HCT116 (cell line): Measurements from ENCODE around the gene MRPL44. TPM values are rescaled to one million over a fixed set of nuclear protein-coding genes. Genes with fewer than 3 reads are reported as not detected.

ENCODE experiments used
- ATAC-seq: fragments of 200-7000 bp; cut with Tn5 transposase; 2 replicates; pipeline ENCODE4 v1.9.1; 2020; ENCODE audit warnings: mild to moderate bottlenecking, moderate library complexity
- BruUV-seq: library from RNA; stranded (reverse); fragments of 400-500 nt; replicated peaks from 2 replicates; lab custom pipeline; 2021; lab: Mats Ljungman, UMichigan
- CTCF ChIA-PET: fragments of 300-600 bp; sonication (Branson Sonifier 250); formaldehyde crosslinking; loops from one replicate; lab custom pipeline; 2021; ENCODE audit warnings: antibody characterized with exemption; lab: Charles Lee
- POLR2A ChIA-PET: fragments of 300-600, 350-600 bp; sonication (Branson Sonifier 250); formaldehyde crosslinking; loops from one replicate; lab custom pipeline; 2021; ENCODE audit warnings: antibody characterized with exemption; lab: Charles Lee
- RAD21 ChIA-PET, 2 experiments: fragments of 300-600 bp; sonication (Branson Sonifier 250); formaldehyde crosslinking; loops; one replicate each; lab custom pipeline; 2023; ENCODE audit warnings: low total read pairs in 2 of 2; ENCODE audit not compliant: uncharacterized antibody in 2 of 2, unreplicated experiment in 2 of 2, low non-redundant PET in 1 of 2; lab: Charles Lee
- DNase-seq: peaks from one replicate; pipeline ENCODE4 v3.0.0-alpha.2; 2010; ENCODE audit warnings: low read depth, low spot score
- H2AFZ ChIP-seq: fragments of 200-600 bp; shearing (Covaris generic), sonication (generic); 2 replicates; pipeline ENCODE4 v1.6.1; 2017; ENCODE audit warnings: low read depth, mixed run types, mixed read lengths, antibody characterized with exemption, low read length; ENCODE audit not compliant: poor library complexity, severe bottlenecking
- H3K27ac ChIP-seq: 2 replicates; pipeline ENCODE4 v1.5.1; 2012; ENCODE audit warnings: low read depth, low read length
- H3K27me3 ChIP-seq: fragments of 200-600 bp; sonication (generic); 2 replicates; pipeline ENCODE4 v1.6.1; 2016; ENCODE audit warnings: mixed run types, low read length, mixed read lengths; ENCODE audit not compliant: insufficient read depth
- H3K36me3 ChIP-seq, 2 experiments: fragments of 200-500 bp in 1 of 2; fragments of 200-600 bp in 1 of 2; sonication (Bioruptor generic) in 1 of 2; sonication (generic) in 1 of 2; 2 replicates each; pipeline versions ENCODE4 v1.5.1 to v1.6.1; 2014 to 2016; ENCODE audit warnings: low read length in 2 of 2, inconsistent platforms in 1 of 2, mixed read lengths in 1 of 2, mixed run types in 1 of 2; ENCODE audit not compliant: insufficient read depth in 2 of 2, control insufficient read depth in 1 of 2
- H3K4me1 ChIP-seq, 2 experiments: fragments of 200-600 bp in 1 of 2; sonication (generic) in 1 of 2; 2 replicates each; pipeline versions ENCODE4 v1.5.1 to v1.6.1; 2012 to 2017; ENCODE audit warnings: low read length in 2 of 2, inconsistent platforms in 1 of 2, mild to moderate bottlenecking in 1 of 2, mixed read lengths in 1 of 2, mixed run types in 1 of 2, moderate library complexity in 1 of 2; ENCODE audit not compliant: insufficient read depth in 2 of 2, control insufficient read depth in 1 of 2
- H3K4me2 ChIP-seq: fragments of 200-600 bp; sonication (generic); 2 replicates; pipeline ENCODE4 v1.6.1; 2017; ENCODE audit warnings: mixed run types, low read length, mixed read lengths
- H3K4me3 ChIP-seq, 2 experiments: fragments of 200-600 bp in 1 of 2; sonication (generic) in 1 of 2; replicated peaks in 1 of 2; 2 replicates each; pipeline ENCODE4 v1.5.1; 2011 to 2016; ENCODE audit warnings: low read length in 2 of 2, control low read depth in 1 of 2, low read depth in 1 of 2, mild to moderate bottlenecking in 1 of 2, mixed read lengths in 1 of 2, mixed run types in 1 of 2
- H3K79me2 ChIP-seq: fragments of 200-600 bp; sonication (generic); 2 replicates; pipeline ENCODE4 v1.6.1; 2017; ENCODE audit warnings: mild to moderate bottlenecking, mixed run types, low read length, moderate library complexity, mixed read lengths; ENCODE audit not compliant: insufficient read depth
- H3K9ac ChIP-seq: fragments of 200-600 bp; sonication (generic); 2 replicates; pipeline ENCODE4 v1.6.1; 2016; ENCODE audit warnings: low read length, mixed read lengths
- H3K9me2 ChIP-seq: fragments of 200-600 bp; sonication (generic), shearing (Covaris generic); 2 replicates; pipeline ENCODE4 v1.6.1; 2017; ENCODE audit warnings: mixed run types, mild to moderate bottlenecking, moderate library complexity; ENCODE audit not compliant: insufficient read depth
- H3K9me3 ChIP-seq, 2 experiments: fragments of 200-500 bp in 1 of 2; fragments of 200-600 bp in 1 of 2; sonication (Bioruptor generic) in 1 of 2; sonication (generic) in 1 of 2; 2 replicates each; pipeline ENCODE4 v1.6.1; 2014 to 2017; ENCODE audit warnings: low read length in 2 of 2, mixed read lengths in 2 of 2, inconsistent platforms in 1 of 2, low read depth in 1 of 2, mild to moderate bottlenecking in 1 of 2, mixed run types in 1 of 2, moderate library complexity in 1 of 2; ENCODE audit not compliant: control insufficient read depth in 1 of 2, insufficient read depth in 1 of 2
- H4K20me1 ChIP-seq: fragments of 200-600 bp; sonication (generic), shearing (Covaris generic); 2 replicates; pipeline ENCODE4 v1.6.1; 2017; ENCODE audit warnings: mixed run types, mild to moderate bottlenecking, moderate library complexity; ENCODE audit not compliant: insufficient read depth
- CBX3 ChIP-seq: IDR thresholded peaks from 2 replicates; pipeline ENCODE4 v1.6.1; 2012; ENCODE audit warnings: low read depth
- CEBPB ChIP-seq: IDR thresholded peaks from 2 replicates; pipeline ENCODE4 v1.6.1; 2012; ENCODE audit warnings: low read depth
- CTCF ChIP-seq, 3 experiments: fragments of 200-600 bp in 1 of 3; sonication (generic) in 1 of 3; IDR thresholded peaks in 2 of 3; conservative IDR thresholded peaks in 1 of 3; 2 replicates each; pipeline ENCODE4 v1.5.1; 2012 to 2017; ENCODE audit warnings: low read depth in 2 of 3, low read length in 2 of 3, antibody characterized with exemption in 1 of 3, borderline replicate concordance in 1 of 3, control low read depth in 1 of 3, mild to moderate bottlenecking in 1 of 3, mixed read lengths in 1 of 3, mixed run types in 1 of 3, moderate library complexity in 1 of 3; ENCODE audit not compliant: insufficient read depth in 1 of 3
- EGR1 ChIP-seq: IDR thresholded peaks from 2 replicates; pipeline ENCODE4 v1.6.1; 2012; ENCODE audit warnings: low read depth
- ELF1 ChIP-seq: IDR thresholded peaks from 2 replicates; pipeline ENCODE4 v1.6.1; 2012; ENCODE audit warnings: low read depth, borderline replicate concordance
- EZH2 ChIP-seq: fragments of 200-600 bp; sonication (generic); IDR thresholded peaks from 2 replicates; pipeline ENCODE4 v1.6.1; 2017; ENCODE audit warnings: antibody characterized with exemption, mixed run types
- EZH2phosphoT487 ChIP-seq: fragments of 200-600 bp; IDR thresholded peaks from 2 replicates; pipeline ENCODE4 v1.6.1; 2018; ENCODE audit warnings: antibody characterized with exemption, borderline replicate concordance
- FOSL1 ChIP-seq: IDR thresholded peaks from 2 replicates; pipeline ENCODE4 v1.6.1; 2012; ENCODE audit warnings: low read depth
- JUND ChIP-seq: IDR thresholded peaks from 2 replicates; pipeline ENCODE4 v1.6.1; 2012
- POLR2AphosphoS5 ChIP-seq: IDR thresholded peaks from 2 replicates; pipeline ENCODE4 v1.6.1; 2011; ENCODE audit warnings: mild to moderate bottlenecking, low read depth, low read length, moderate library complexity
- RAD21 ChIP-seq: IDR thresholded peaks from 2 replicates; pipeline ENCODE4 v1.6.1; 2012; ENCODE audit warnings: low read depth, mild to moderate bottlenecking
- SP1 ChIP-seq: IDR thresholded peaks from 2 replicates; pipeline ENCODE4 v1.6.1; 2012; ENCODE audit warnings: low read depth
- SRF ChIP-seq: IDR thresholded peaks from 2 replicates; pipeline ENCODE4 v1.6.1; 2012; ENCODE audit warnings: low read depth
- YY1 ChIP-seq: IDR thresholded peaks from 2 replicates; pipeline ENCODE4 v1.6.1; 2011; ENCODE audit warnings: low read length, low read depth, moderate library complexity, mild to moderate bottlenecking; ENCODE audit not compliant: insufficient replicate concordance; ENCODE audit errors: extremely low read depth
- ZNF274 ChIP-seq: fragments of 200-500 bp; sonication (Bioruptor generic); IDR thresholded peaks from 2 replicates; pipeline ENCODE4 v1.6.1; 2014; ENCODE audit warnings: mild to moderate bottlenecking, low read depth, low read length, inconsistent platforms
- intact Hi-C: fragments of 100-400 bp; cut with micrococcal nuclease; formaldehyde crosslinking; loops from 2 replicates; pipeline ENCODE4 v1.10.0; 2022
- total RNA-seq: library from RNA; stranded (reverse); gene quantifications from one replicate; pipeline ENCODE4 v1.2.1, GENCODE V29; 2021; ENCODE audit not compliant: unreplicated experiment
- TF ChIP-seq, protein P1 (sequence below): IDR thresholded peaks from 2 replicates; pipeline ENCODE4 v1.6.1; 2012; ENCODE audit warnings: low read depth

Gene MRPL44
- total RNA-seq, 1 experiment from 2014 or later: 45.8 TPM

DNA sequence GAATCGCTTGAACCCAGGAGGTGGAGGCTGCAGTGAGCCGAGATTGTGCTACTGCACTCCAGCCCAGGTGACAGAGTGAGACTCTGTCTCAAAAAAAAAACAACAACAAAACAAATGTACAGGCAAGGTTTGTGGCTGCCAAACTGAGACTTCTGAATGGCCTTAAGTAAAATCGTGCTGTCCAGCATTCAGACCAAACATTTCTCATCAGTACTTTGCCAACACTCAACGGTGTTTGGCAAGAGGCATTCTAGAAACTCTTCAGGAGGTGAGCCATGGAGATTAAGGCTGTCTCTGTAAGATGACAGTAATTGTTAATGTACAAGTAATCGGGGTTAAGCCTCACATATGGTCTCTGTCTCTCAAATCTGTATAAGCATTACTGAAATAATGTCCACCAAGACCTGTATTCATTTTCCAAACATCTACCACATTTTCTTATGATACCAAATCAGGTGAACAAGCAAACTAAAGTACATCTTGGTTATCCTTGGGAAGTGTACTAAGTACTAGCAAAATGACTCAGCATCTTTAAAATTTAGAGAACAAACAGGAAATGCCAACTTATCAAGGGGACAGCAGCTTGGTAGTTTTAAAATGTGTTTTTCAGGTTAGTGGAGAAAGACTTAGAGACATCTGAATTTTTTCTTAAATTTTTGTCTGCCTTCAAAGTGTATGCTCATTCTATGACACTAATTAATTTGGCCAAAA, 52.5 kb downstream of the MRPL44 start:
- no peak for TF ChIP-seq CBX3
- TF ChIP-seq RAD21: no peak
- TF ChIP-seq FOSL1: no peak
- no peak for TF ChIP-seq SRF
- no peak for TF ChIP-seq EZH2
- no peak for TF ChIP-seq YY1
- no peak for TF ChIP-seq SP1
- TF ChIP-seq CEBPB: no peak
- TF ChIP-seq EGR1: no peak
- TF ChIP-seq JUND: no peak
- TF ChIP-seq ELF1: no peak
- no peak for TF ChIP-seq ZNF274
- no peak for TF ChIP-seq POLR2AphosphoS5
- TF ChIP-seq EZH2phosphoT487: no peak
- no peak for TF ChIP-seq CTCF (IDR thresholded peaks at IDR 0.05 in 2 of 3, conservative IDR thresholded peaks at IDR 0.05 in 1 of 3; ENCODE audit: borderline replicate concordance in 1 of 3, insufficient read depth in 1 of 3, low read depth in 2 of 3, low read length in 2 of 3)
- TF ChIP-seq, protein P1, sequence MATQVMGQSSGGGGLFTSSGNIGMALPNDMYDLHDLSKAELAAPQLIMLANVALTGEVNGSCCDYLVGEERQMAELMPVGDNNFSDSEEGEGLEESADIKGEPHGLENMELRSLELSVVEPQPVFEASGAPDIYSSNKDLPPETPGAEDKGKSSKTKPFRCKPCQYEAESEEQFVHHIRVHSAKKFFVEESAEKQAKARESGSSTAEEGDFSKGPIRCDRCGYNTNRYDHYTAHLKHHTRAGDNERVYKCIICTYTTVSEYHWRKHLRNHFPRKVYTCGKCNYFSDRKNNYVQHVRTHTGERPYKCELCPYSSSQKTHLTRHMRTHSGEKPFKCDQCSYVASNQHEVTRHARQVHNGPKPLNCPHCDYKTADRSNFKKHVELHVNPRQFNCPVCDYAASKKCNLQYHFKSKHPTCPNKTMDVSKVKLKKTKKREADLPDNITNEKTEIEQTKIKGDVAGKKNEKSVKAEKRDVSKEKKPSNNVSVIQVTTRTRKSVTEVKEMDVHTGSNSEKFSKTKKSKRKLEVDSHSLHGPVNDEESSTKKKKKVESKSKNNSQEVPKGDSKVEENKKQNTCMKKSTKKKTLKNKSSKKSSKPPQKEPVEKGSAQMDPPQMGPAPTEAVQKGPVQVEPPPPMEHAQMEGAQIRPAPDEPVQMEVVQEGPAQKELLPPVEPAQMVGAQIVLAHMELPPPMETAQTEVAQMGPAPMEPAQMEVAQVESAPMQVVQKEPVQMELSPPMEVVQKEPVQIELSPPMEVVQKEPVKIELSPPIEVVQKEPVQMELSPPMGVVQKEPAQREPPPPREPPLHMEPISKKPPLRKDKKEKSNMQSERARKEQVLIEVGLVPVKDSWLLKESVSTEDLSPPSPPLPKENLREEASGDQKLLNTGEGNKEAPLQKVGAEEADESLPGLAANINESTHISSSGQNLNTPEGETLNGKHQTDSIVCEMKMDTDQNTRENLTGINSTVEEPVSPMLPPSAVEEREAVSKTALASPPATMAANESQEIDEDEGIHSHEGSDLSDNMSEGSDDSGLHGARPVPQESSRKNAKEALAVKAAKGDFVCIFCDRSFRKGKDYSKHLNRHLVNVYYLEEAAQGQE: no peak
- Histone ChIP-seq H3K4me3 (no peak overlapping the region), H3K27me3 (no peaks in the 10 kb centered on the region), H3K9ac (no peak overlapping the region), H4K20me1 (no peaks in the 10 kb centered on the region), H3K4me1 (peaks cover 4 to 20% of the 10 kb centered on the region in 2 experiments; a peak in 3 of 4 replicates), H3K9me2 (no peaks in the 10 kb centered on the region), H3K79me2 (peaks cover 10% of the 10 kb centered on the region; the same call in 1 of the 2 replicates), H2AFZ (no peak overlapping the region), H3K4me2 (no peak overlapping the region), H3K9me3 (no peaks in the 10 kb centered on the region), H3K27ac (no peak overlapping the region), H3K36me3 (no peaks in the 10 kb centered on the region)
- POLR2A ChIA-PET: no interaction called here
- no TSS peak for BruUV-seq
- RAD21 ChIA-PET: no interaction called here
- no peak for DNase-seq
- CTCF ChIA-PET: no interaction called here
- no peak for ATAC-seq
- intact Hi-C loops: no loop called here
